GM21367 (cell line): Measurements from ENCODE around the gene TSEN54.
"Not testable (repeated sequence)": the region's sequence is repeated elsewhere in the genome, so short reads cannot be mapped to it uniquely, and the experiment has no call there.

Experiments used
- ATAC-seq: cut with Tn5 transposase; IDR thresholded peaks from one replicate; pipeline ENCODE4 v1.9.1; 2021; ENCODE audit not compliant: unreplicated experiment

Gene TSEN54

GRCh38 chr17:75517297-75517865, 1.1 kb downstream of the TSEN54 start:
- ATAC-seq = no peak

- no peak for ATAC-seq
These were observed 1.9 kb downstream of the TSEN54 start for GRCh38 chr17:75518201-75518600.

GRCh38 chr17:75518983-75519537, 2.7 kb downstream of the TSEN54 start:
- ATAC-seq = no peak

GRCh38 chr17:75520413-75520812, 4.1 kb downstream of the TSEN54 start:
- ATAC-seq = not testable (repeated sequence)

GRCh38 chr17:75521290-75521689, 5.0 kb downstream of the TSEN54 start:
- no peak for ATAC-seq

- ATAC-seq = no peak
These were observed 5.8 kb downstream of the TSEN54 start for GRCh38 chr17:75521951-75522727.

GRCh38 chr17:75523647-75524046, 7.3 kb downstream of the TSEN54 start:
- no peak for ATAC-seq

GRCh38 chr17:75524269-75524969, 8.1 kb downstream of the TSEN54 start:
- ATAC-seq = no peak

- peak; percentile 59 for ATAC-seq
These were observed 8.9 kb downstream of the TSEN54 start, which contains the start of gene LLGL2 for GRCh38 chr17:75524970-75525805. TSS of gene LLGL2 (plus strand) at chr17:75525697. CDS start at chr17:75543427, 17,730 bp downstream.

- no peak for ATAC-seq
These were observed 9.7 kb downstream of the TSEN54 start for GRCh38 chr17:75525806-75526554.

GRCh38 chr17:75526555-75527270, 10.4 kb downstream of the TSEN54 start:
- ATAC-seq = no peak

- no peak for ATAC-seq
These were observed 14.8 kb downstream of the TSEN54 start for GRCh38 chr17:75530837-75531720.

- ATAC-seq = no peak
These were observed 15.4 kb downstream of the TSEN54 start for GRCh38 chr17:75531721-75532072.

GRCh38 chr17:75535119-75535537, 18.8 kb downstream of the TSEN54 start:
- ATAC-seq = no peak

- no peak for ATAC-seq
These were observed 19.5 kb downstream of the TSEN54 start for GRCh38 chr17:75535871-75536270.

GRCh38 chr17:75536366-75536765, 20.0 kb downstream of the TSEN54 start:
- ATAC-seq = no peak

GRCh38 chr17:75539967-75540729, 23.8 kb downstream of the TSEN54 start:
- no peak for ATAC-seq
